Gastrocnemius medialis (tissue), 4 donors: ENCODE data around the gene PHF2. TPM values are rescaled to one million over a fixed set of nuclear protein-coding genes. Genes with fewer than 3 reads are reported as not detected.

Experiments
- ATAC-seq, 2 donors: fragments of 150-250 bp; one replicate each; pipeline ENCODE4 v1.9.1; 2016
- DNase-seq, 2 donors: peaks; one replicate each; pipeline ENCODE4 v3.0.0-alpha.2; 2019
- H3K27ac ChIP-seq, 4 donors: fragments of 200-600 bp; sonication (generic); 1 replicate in 1 of 4; 2 replicates in 3 of 4; pipeline ENCODE4 v1.5.1; 2016 to 2018; ENCODE audit warnings: mild to moderate bottlenecking in 2 of 4, moderate library complexity in 1 of 4
- H3K27me3 ChIP-seq, 3 donors: fragments of 200-600 bp; sonication (generic) in 2 of 3; 1 replicate in 1 of 3; 2 replicates in 2 of 3; pipeline versions ENCODE4 v1.5.1 to v1.6.0; 2016 to 2019; ENCODE audit warnings: mild to moderate bottlenecking in 1 of 3, moderate library complexity in 1 of 3
- H3K36me3 ChIP-seq, 2 donors: fragments of 200-600 bp; sonication (generic) in 1 of 2; one replicate each; pipeline ENCODE4 v1.5.1; 2017 to 2018
- H3K4me1 ChIP-seq, 2 donors: fragments of 200-600 bp; sonication (generic) in 1 of 2; one replicate each; pipeline ENCODE4 v1.5.1; 2016 to 2017; ENCODE audit warnings: mild to moderate bottlenecking in 2 of 2
- H3K4me3 ChIP-seq, 4 donors: fragments of 200-600 bp; sonication (generic) in 3 of 4; 1 replicate in 1 of 4; 2 replicates in 3 of 4; pipeline ENCODE4 v1.5.1; 2016 to 2019; ENCODE audit warnings: mild to moderate bottlenecking in 2 of 4
- H3K9me3 ChIP-seq, 3 donors: fragments of 200-600 bp; sonication (generic) in 2 of 3; 1 replicate in 1 of 3; 2 replicates in 2 of 3; pipeline ENCODE4 v1.5.1; 2016 to 2019
- POLR2A ChIP-seq, 2 donors: fragments of 450-650 bp; IDR thresholded peaks; one replicate each; pipeline ENCODE4 v1.6.1; 2017; ENCODE audit warnings: antibody characterized with exemption in 2 of 2, mild to moderate bottlenecking in 2 of 2, moderate library complexity in 2 of 2
- in situ Hi-C, 4 donors: fragments of 200-750 bp; cut with MboI; loops; one replicate each; pipeline versions ENCODE4 v1.15.0 to v1.8.0; 2017; ENCODE audit warnings: low sequenced_read_pairs in 4 of 4
- intact Hi-C: fragments of 100-400 bp; cut with DNase I; formaldehyde crosslinking; loops from one replicate; pipeline ENCODE4 v1.15.1; 2023; ENCODE audit warnings: low total_unique reads
- total RNA-seq, 4 donors: library from RNA; depleted of rRNA; stranded (reverse); fragments of >200 nt; gene quantifications; one replicate each; pipeline versions ENCODE4 v1.1.0 to v1.2.3, GENCODE V29; 2016
- TF ChIP-seq, protein P1 (sequence below), 5 experiments: fragments of 450-650 bp in 3 of 5; fragments of 200-600 bp in 2 of 5; sonication (generic) in 2 of 5; IDR thresholded peaks in 4 of 5; conservative IDR thresholded peaks in 1 of 5; 1 replicate in 4 of 5; 2 replicates in 1 of 5; pipeline ENCODE4 v1.5.1; 2016 to 2019; ENCODE audit warnings: antibody characterized with exemption in 5 of 5, mild to moderate bottlenecking in 3 of 5, moderate library complexity in 3 of 5

The PHF2 gene
- total RNA-seq, 4 donors from 2014 or later = 18.8 to 24.3 (median 21.9) TPM

DNA sequence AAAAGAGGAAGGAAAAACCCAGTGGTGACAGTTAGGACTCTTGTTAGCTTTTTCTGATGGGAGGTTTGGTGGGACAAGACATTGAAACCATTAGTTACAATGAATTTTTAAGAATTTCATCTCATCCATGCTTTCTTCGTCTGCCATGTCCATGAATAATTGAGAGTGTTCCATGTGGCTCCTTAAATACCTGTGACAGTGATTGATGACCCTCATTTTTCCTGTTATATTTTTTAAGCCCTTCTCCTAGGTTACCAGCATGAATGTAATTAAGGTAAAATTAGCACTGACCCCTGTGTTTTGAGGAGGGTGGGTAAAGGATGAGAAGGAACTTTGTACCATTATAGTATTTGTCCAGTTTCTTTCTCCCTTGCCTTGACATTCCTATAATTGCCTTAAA, 23.5 kb upstream of the PHF2 start:
- H3K4me3 ChIP-seq = no peak overlapping the region
- no peak for TF ChIP-seq POLR2A (IDR thresholded peaks at IDR 0.05)
- TF ChIP-seq, protein P1, sequence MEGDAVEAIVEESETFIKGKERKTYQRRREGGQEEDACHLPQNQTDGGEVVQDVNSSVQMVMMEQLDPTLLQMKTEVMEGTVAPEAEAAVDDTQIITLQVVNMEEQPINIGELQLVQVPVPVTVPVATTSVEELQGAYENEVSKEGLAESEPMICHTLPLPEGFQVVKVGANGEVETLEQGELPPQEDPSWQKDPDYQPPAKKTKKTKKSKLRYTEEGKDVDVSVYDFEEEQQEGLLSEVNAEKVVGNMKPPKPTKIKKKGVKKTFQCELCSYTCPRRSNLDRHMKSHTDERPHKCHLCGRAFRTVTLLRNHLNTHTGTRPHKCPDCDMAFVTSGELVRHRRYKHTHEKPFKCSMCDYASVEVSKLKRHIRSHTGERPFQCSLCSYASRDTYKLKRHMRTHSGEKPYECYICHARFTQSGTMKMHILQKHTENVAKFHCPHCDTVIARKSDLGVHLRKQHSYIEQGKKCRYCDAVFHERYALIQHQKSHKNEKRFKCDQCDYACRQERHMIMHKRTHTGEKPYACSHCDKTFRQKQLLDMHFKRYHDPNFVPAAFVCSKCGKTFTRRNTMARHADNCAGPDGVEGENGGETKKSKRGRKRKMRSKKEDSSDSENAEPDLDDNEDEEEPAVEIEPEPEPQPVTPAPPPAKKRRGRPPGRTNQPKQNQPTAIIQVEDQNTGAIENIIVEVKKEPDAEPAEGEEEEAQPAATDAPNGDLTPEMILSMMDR (IDR thresholded peaks at IDR 0.05 in 4 of 5, conservative IDR thresholded peaks at IDR 0.05 in 1 of 5) = no peak
- DNase-seq = no peak
- no peak for ATAC-seq
- H3K9me3 ChIP-seq = no peaks in the 10 kb centered on the region
- intact Hi-C loops (no loop called here), in situ Hi-C loops (loop anchor here (25.0 kb wide), 3 partner anchors 91 to 391 kb away; partner anchors contain the start of genes FAM120A (in 1 of the 4) and FAM120AOS (in 1 of the 4))
- H3K27me3 ChIP-seq = no peaks in the 10 kb centered on the region
- no peak overlapping the region for H3K27ac ChIP-seq
- peaks cover 0 to 50% of the 10 kb centered on the region in 2 donors for H3K36me3 ChIP-seq
- peaks cover 0 to 10% of the 10 kb centered on the region in 2 donors for H3K4me1 ChIP-seq

DNA sequence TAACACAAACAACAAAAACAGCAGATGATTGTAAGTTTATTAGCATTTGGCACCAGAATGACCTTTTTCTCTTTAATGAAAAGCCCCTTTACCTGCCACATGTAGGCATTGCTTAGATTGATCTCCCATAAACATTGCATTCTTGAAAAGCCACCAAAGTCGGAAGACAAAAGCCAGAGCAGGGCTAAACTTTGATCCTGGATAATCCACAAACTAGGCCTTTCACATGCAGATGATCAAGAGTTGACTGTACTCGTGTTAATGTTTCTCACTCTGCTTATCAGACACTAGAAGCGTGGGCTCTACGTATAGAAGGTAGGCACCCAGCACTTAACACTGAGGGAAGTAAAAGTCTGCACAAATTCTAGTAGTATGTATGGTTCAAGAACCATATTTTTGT, 21.0 kb upstream of the PHF2 start:
- in situ Hi-C loops (loop anchor here (25.0 kb wide), 3 partner anchors 93 to 393 kb away; partner anchors contain the start of genes FAM120A (in 1 of the 4) and FAM120AOS (in 1 of the 4)), intact Hi-C loops (no loop called here)
- no peaks in the 10 kb centered on the region for H3K9me3 ChIP-seq
- no peaks in the 10 kb centered on the region for H3K4me1 ChIP-seq
- H3K27ac ChIP-seq = no peak overlapping the region
- DNase-seq = no peak
- no peak overlapping the region for H3K4me3 ChIP-seq
- TF ChIP-seq, protein P1 (IDR thresholded peaks at IDR 0.05 in 4 of 5, conservative IDR thresholded peaks at IDR 0.05 in 1 of 5) = no peak
- TF ChIP-seq POLR2A (IDR thresholded peaks at IDR 0.05) = no peak
- ATAC-seq = no peak
- H3K36me3 ChIP-seq = peaks cover 0 to 69% of the 10 kb centered on the region in 2 donors
- no peaks in the 10 kb centered on the region for H3K27me3 ChIP-seq

GRCh38 chr9:93557366-93558137, 18.8 kb upstream of the PHF2 start:
- Histone ChIP-seq H3K9me3 (no peaks in the 10 kb centered on the region), H3K27me3 (no peaks in the 10 kb centered on the region), H3K27ac (no peak overlapping the region), H3K4me1 (no peaks in the 10 kb centered on the region), H3K4me3 (no peak overlapping the region), H3K36me3 (peaks cover 0 to 79% of the 10 kb centered on the region in 2 donors)
- DNase-seq (no peak), ATAC-seq (no peak)
- in situ Hi-C loops = loop anchor here (25.0 kb wide), 3 partner anchors 95 to 395 kb away; partner anchors contain the start of genes FAM120A (in 1 of the 4) and FAM120AOS (in 1 of the 4)
- intact Hi-C loops = no loop called here
- TF ChIP-seq, protein P1 (IDR thresholded peaks at IDR 0.05 in 4 of 5, conservative IDR thresholded peaks at IDR 0.05 in 1 of 5) = no peak
- TF ChIP-seq POLR2A (IDR thresholded peaks at IDR 0.05) = no peak

DNA sequence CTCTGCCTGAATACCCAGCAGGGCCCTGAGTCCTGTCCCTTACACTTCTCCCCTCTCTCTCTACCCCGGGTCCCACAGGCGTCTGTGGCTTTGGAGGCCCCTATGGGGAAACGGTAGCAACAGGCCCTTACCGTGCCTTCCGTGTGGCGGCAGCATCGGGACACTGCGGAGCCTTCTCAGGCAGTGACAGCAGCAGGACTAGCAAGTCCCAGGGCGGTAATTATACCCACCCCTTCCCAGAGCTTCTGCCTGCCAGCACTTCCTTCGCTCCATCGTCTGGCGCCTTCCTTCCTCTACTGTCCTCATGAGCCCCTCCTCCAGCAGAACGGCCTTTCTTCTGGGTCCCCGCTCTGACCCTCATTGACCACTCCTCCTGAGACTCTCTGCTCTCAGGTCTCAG, 17.9 kb upstream of the PHF2 start:
- no peaks in the 10 kb centered on the region for H3K4me1 ChIP-seq
- no peak for TF ChIP-seq POLR2A (IDR thresholded peaks at IDR 0.05)
- TF ChIP-seq, protein P1 (IDR thresholded peaks at IDR 0.05 in 4 of 5, conservative IDR thresholded peaks at IDR 0.05 in 1 of 5) = no peak
- no peak overlapping the region for H3K4me3 ChIP-seq
- ATAC-seq (no peak), DNase-seq (no peak)
- H3K9me3 ChIP-seq = no peaks in the 10 kb centered on the region
- intact Hi-C loops (no loop called here), in situ Hi-C loops (loop anchor here (25.0 kb wide), 3 partner anchors 96 to 396 kb away; partner anchors contain the start of genes FAM120A (in 1 of the 4) and FAM120AOS (in 1 of the 4))
- H3K36me3 ChIP-seq = peaks cover 0 to 81% of the 10 kb centered on the region in 2 donors
- no peak overlapping the region for H3K27ac ChIP-seq
- H3K27me3 ChIP-seq = no peaks in the 10 kb centered on the region
